ENCODE results near the gene RCAN1.

The RCAN1 gene

GRCh38 chr21:34614628-34615486, at the start of gene RCAN1:
Gene RCAN1, minus strand, starts transcription at chr21:34615113. Its CDS starts 102 bp downstream, at chr21:34615011.
- ATAC-seq: peak; percentile 97 to 98

DNA sequence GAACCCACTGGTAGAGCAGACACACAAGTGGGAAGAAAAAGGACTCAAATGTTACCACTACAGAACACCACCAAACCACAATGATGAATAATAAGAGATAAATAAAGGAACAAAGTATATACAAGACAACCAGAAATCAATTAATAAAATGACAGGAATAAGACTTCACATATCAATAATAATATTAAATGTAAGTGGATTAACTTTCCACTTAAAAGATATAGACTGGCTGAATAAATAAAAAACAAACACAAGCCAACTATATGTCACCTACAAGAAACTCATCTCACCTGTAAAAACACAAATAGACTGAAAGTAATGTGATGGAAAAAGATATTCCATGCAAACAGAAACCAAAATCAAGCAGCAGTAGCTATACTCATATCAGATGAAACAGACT, 46.9 kb upstream of the RCAN1 start:
- ATAC-seq: no peak

GRCh38 chr21:34653522-34653921, 38.6 kb upstream of the RCAN1 start:
- no peak for ATAC-seq

DNA sequence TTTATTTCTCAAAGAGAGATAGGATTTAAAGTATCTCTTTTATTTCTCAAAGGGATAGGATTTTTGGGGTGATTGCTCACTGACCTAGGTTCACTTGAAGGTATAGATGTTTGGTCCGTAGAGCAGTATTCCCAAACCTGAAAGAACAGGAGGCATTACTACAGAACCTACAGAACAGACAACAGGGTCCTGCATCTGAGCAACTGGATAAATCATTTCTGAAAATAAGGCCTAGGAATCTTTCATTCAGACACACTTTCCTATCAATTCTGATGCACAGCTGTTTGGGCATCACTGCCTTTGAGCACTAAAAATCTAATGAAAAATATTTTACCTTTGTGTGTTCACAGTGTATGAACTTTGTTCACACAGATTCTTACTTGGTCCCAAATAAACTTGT, 36.7 kb upstream of the RCAN1 start:
- ATAC-seq: no peak

DNA sequence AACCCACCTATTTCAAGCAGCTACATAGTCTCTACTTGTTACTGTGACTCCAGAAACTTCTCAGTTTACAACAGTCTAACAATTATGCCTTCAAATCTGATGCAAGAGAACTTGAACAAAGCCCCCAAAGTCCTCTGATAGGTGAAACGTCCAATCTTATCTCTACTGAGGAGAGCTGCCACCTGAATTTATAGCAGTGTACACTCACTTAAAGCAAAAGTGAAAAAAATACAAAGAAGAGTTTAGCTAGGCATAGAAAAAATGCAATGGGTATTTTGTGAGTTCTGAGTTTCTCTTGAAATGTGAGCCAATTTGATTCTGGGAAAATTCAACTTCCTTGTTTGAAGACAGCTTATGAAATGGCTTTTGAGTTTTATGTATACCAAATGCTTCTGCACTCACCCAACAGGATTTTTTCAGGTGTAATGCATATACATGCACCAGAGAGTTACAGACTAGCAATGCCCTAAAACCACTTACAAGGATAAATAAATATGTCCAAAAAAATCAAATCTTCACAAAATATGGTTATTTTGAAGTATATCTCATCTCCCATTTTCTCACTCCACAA, 36.0 kb upstream of the RCAN1 start:
- ATAC-seq: no peak

DNA sequence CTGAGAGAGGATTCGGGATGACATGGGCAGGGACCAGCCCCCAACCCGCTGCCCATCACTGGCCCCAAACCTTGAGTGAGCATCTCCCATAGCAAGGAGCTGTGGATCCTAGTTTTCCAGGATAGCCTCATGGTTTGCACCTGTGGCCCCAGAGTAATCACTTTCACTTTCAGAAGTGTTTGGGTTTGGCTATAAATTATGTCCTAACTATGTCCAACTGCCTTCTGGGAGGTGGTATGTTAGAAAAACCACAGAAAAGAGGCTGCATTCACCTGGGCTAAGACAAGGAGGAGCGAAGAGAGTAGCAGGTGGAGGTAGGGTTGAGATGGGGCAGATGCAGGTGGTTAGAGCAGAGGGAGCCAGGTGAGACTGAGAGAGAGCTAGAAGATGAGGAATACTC, 34.5 kb upstream of the RCAN1 start:
- no peak for ATAC-seq

- no peak for ATAC-seq
Measured at GRCh38 chr21:34648739-34649297, 33.9 kb upstream of the RCAN1 start.

DNA sequence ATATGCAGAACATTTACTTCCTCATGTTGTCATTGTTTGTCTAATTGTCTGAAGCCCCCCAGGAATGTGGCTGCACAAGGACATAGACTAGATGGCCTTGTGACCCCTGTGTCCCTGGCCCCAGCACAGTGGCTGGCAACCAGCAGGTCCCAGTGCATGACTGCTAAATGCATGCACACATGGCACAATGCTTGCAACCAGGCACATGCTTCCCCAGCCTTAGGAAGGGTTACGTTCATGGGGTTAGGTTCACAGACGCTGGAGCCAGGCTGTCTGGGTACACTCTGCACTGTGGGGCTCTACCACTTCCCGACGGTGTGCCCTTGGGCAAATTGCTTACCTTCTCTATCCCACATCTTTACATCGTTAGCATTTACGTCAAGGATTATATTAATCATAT, 32.6 kb upstream of the RCAN1 start:
- no peak for ATAC-seq

DNA sequence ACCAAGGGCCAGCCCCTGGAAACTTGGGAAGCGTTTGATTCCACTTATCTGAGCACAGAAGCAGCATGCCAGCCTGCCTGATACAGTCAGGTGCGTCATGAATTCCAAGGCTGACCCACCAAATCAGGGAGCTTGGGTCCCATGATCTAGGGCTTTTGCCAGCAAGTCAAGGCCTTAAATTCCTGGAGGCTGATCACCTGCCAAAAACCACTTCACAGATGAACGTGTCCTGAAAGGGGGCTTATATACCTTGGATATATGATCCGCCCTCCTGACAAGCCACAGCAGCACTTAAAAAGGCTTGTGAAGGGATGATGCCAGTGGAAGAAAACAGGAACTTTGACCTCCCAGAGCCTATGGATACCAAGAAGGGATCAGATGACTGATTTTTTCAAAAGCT, 29.9 kb upstream of the RCAN1 start:
- no peak for ATAC-seq

DNA sequence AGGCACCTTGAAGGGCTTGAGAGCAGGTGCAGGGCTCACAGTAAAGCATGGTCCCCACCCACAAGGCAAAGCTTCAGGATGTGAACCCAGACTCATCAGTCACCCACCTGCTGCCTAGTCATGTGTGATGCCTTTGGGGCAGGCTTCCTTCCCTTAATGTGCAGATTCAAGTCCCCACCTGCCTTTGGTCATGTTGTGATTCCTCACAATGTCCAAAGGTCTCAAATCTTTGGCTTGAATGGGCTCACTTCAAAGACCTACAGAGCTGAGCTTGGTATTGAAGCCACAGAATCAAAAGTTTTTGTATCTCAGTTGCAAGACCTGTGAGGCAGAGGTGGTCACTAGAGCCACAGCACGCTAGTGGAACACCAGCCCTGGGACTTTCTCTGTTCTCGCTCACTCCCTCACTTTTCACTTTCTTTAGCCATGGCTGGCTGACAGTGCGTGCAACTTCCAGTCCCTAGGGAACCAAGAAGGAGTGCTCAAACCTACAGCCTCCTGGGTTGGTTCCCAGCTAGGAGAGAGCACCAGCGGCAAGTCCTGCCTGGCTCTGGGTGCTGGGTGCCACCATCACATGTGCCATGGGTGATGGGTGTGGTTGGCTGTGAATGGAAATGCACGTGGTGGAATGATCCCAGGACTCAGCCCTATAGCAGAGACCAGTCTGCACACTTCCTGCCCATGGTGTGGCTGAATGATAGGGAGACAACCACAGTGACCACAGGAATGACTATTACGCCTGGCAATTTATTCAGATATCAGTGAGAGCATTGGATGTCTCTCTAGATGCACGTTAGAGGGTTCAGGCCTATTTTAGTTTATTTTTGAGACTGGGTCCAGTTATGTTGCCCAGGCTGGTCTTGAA, 27.5 kb upstream of the RCAN1 start:
- no peak for ATAC-seq

GRCh38 chr21:34640858-34641257, 25.9 kb upstream of the RCAN1 start:
- peak; percentile 29 to 42 for ATAC-seq

DNA sequence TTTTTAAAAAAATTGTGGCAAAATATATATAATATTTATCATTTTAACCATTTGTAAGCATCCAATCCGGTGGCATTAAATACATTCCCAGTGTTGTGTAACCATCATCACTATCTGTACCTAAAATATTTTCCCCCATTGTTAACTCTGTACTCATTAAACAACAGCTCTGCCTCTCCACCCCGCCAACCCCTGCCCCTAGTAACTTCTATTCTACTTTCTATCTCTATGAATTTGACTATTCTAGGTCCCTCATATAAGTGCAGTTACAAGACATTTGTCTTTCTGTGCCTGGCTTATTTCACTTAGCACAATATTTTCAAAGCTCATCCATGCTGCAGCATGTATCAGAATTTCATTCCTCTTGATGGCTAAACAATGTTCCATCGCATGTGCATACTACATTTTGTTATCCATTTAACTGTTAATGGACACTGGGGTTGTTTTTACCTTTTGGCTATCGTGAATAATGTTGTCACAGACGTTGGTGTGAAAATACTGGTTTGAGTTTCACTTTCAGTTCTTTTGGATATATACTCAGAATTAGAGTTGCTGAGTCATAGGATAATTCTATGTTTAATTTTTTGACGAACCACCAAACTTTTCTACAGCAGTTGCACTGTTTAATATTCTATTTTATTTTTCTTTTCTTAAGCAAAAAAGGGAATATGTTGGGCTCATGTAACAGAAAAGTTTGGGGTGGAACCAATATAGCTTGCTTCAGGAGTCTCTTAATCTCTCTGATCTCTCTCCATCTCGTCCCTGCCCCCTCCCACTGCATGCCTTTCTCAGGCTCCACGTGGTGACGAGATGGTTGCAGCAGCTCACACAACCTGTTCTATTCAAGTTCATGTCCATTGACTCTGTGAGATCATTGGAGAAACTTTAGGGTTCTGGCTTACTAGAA, 25.2 kb upstream of the RCAN1 start:
- ATAC-seq: peak; percentile 70 to 77

DNA sequence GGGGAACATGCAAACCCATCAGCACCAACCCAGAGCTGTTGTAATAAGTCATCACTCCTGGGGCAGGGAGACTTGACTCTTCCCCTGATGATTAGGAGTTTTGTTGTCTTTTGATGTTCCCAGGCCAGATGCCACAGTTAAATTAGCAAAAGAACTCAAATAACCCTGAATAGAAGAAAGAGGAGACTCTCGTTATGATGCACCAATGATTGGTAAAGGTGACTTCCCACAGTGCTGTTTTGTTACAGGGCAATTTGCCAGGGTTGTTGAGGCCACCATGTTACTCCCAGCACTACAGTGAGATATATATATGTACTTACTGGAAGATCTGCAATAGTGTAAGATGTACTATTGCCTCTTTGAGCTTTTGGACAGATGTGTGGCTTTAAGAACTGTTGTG, 24.3 kb upstream of the RCAN1 start:
- ATAC-seq: no peak

DNA sequence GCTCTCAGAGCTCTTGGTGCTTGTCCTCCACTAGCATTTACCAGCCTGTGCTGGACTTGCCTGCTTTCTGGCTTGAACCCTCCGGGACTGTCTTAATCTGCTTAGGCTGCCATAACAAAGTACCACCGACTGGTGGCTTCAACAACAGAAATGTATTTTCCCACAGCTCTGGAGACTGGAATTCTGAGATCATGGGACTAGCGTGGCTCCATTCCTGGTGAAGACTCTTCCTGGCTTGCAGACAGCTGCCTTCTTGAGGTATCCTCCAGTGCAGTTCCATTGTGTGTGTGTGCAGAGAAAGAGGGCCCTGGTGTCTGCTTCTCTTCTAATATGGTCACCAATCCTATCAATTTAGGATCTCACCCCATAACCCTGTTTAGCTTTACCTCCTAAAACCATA, 22.0 kb upstream of the RCAN1 start:
- no peak for ATAC-seq

DNA sequence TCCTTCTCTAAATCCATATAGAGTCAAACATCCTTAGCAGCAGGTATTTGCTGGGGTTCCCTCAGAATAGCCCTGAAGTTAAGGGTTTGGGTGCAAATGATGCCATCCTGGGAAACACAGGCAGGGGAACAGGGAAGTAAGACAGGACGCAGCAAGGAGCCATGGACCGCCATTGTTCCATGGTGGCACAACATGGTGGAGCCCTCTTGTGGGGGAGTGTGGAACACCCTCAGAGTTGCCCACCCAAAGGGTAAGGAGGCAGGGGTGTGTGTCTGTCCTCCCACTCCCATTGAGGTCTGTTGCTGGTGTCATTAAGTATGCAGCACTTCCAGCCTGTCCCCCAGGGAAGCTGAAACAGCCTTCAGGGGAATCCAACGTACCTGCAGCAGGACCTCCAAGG, 20.4 kb upstream of the RCAN1 start:
- no peak for ATAC-seq

DNA sequence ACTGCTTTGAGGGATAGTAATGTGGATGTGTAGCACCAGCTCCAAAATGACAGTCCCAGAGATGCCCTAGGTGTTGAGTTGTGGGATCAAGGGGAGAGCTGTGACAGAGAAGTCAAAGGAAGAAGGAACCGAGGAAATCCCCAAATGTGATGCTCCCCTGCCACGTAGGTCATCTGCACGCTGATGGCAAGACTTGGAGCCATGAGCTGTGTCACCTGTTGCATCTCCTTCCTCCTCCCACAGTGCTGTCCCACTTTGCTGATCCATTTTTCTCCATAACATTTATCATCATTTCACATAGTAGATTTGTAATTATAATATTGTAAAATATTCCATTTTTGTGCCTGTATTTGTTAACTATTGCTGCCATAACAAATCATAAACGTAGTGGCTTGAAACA, 17.6 kb upstream of the RCAN1 start:
- no peak for ATAC-seq

GRCh38 chr21:34630536-34631143, 15.7 kb upstream of the RCAN1 start:
- ATAC-seq: peak; percentile 44 to 63

- no peak for ATAC-seq
Measured at GRCh38 chr21:34626131-34626530, 11.2 kb upstream of the RCAN1 start.

DNA sequence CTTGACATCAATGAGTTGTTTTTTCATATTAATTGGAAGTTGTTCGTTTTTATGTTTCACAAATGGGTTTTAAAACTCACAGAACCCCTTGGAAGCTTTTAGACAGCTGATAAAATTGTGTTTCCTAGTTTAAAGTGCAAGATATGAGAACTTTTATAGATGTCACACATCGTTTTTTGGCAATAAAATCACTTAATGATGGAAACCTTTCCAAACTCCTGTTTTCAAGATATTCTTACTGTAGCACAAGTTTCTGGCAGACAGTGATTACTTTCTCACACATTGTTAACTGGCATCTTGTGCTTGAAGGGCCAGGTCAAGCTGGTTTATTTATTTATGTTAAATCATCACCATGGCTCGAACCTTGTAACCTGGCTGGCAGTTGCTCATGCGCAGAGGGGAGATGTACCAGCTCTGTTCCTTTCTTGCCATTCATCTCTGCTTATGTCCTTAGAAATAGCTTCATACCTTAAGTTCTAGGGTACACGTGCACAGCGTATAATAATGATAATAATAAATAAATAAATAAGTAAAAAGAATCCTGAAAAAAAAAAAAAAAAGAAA, 10.2 kb upstream of the RCAN1 start:
- no peak for ATAC-seq

DNA sequence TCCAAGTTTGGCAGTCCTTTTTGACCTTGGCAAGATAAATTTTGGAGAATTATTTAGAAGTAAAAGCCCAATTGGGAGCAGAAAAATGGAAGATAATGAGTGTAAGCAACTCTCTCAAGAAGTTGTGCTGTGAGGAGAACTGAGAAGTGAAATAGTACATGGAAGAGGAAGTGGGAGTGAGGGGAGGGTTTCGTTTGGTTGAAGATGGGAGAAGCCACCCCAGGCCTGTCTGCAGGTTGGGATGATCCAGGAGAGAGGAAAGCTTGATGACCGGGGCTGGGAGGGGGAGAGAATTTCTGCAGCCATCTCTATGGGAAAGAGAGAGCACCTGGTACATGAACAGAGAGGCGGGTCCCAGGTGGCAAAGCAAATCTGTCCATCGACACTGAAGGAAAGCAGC, 8.6 kb upstream of the RCAN1 start:
- ATAC-seq: no peak

Measured in activated CD4-positive, CD25-positive, alpha-beta regulatory T cell treated with anti-CD3 and anti-CD28 coated beads, Interleukin-2, amount 50 U/mL, for 24 hours (primary cell).